HL-60 (cell line): ENCODE data around the gene DZIP1.

Experiments used
- DNase-seq, 2 experiments: peaks; one replicate each; pipeline ENCODE4 v3.0.0-alpha.2; 2010 to 2020; ENCODE audit warnings: low read depth in 1 of 2, low spot score in 1 of 2
- H3K27ac ChIP-seq: fragments of 250-450 bp; sonication (Bioruptor Pico); replicated peaks from 2 replicates; pipeline ENCODE4 v1.5.1; 2020; ENCODE audit warnings: mild to moderate bottlenecking, moderate library complexity
- H3K27me3 ChIP-seq: fragments of 250-450 bp; sonication (Bioruptor Pico); 2 replicates; pipeline ENCODE4 v1.5.1; 2021; ENCODE audit warnings: mild to moderate bottlenecking, moderate library complexity; ENCODE audit not compliant: insufficient read depth, poor library complexity, severe bottlenecking
- H3K4me3 ChIP-seq: replicated peaks from 2 replicates; pipeline ENCODE4 v1.5.1; 2011; ENCODE audit warnings: mild to moderate bottlenecking, control low read depth, low read length; ENCODE audit not compliant: insufficient read depth
- CTCF ChIP-seq: IDR thresholded peaks from one replicate; pipeline ENCODE4 v1.5.1; 2011; ENCODE audit warnings: low read length, control low read depth, inconsistent platforms; ENCODE audit not compliant: insufficient read depth
- GABPA ChIP-seq: IDR thresholded peaks from 2 replicates; pipeline ENCODE4 v1.6.1; 2012; ENCODE audit warnings: low read depth
- POLR2AphosphoS5 ChIP-seq: IDR thresholded peaks from 2 replicates; pipeline ENCODE4 v1.6.1; 2012; ENCODE audit warnings: low read depth
- REST ChIP-seq: IDR thresholded peaks from 2 replicates; pipeline ENCODE4 v1.6.1; 2012; ENCODE audit warnings: low read depth; ENCODE audit not compliant: insufficient replicate concordance
- SPI1 ChIP-seq: IDR thresholded peaks from 2 replicates; pipeline ENCODE4 v1.6.1; 2012; ENCODE audit warnings: low read depth, mild to moderate bottlenecking, borderline replicate concordance

The DZIP1 gene

GRCh38 chr13:95641291-95642027 lies 3.0 kb downstream of the DZIP1 start:
- TF ChIP-seq GABPA (no peak), CTCF (no peak), SPI1 (no peak), POLR2AphosphoS5 (no peak), REST (no peak)
- Histone ChIP-seq H3K4me3 (no peak overlapping the region), H3K27ac (no peak overlapping the region), H3K27me3 (peaks cover 39% of the 10 kb centered on the region)
- DNase-seq: no peak

- Histone ChIP-seq H3K27me3 (peaks cover 7% of the 10 kb centered on the region), H3K4me3 (no peak overlapping the region), H3K27ac (no peak overlapping the region)
- no peak for DNase-seq
- TF ChIP-seq REST: no peak
- no peak for TF ChIP-seq SPI1
- no peak for TF ChIP-seq CTCF
- no peak for TF ChIP-seq GABPA
- no peak for TF ChIP-seq POLR2AphosphoS5
Measured at GRCh38 chr13:95636853-95637252, 7.7 kb downstream of the DZIP1 start.

- Histone ChIP-seq H3K4me3 (no peak overlapping the region), H3K27me3 (no peaks in the 10 kb centered on the region), H3K27ac (no peak overlapping the region)
- DNase-seq: no peak
- TF ChIP-seq REST: no peak
- no peak for TF ChIP-seq GABPA
- no peak for TF ChIP-seq POLR2AphosphoS5
- TF ChIP-seq CTCF: no peak
- TF ChIP-seq SPI1: no peak
Measured at GRCh38 chr13:95630593-95630992, 13.9 kb downstream of the DZIP1 start.
